Brain microvascular endothelial cell (primary cell): ENCODE data around the gene DRAP1.

Experiments
- DNase-seq: peaks from one replicate; pipeline ENCODE4 v3.0.0-alpha.2; 2020
- H3K27ac ChIP-seq: fragments of 250-450 bp; sonication (Bioruptor Pico); 2 replicates; pipeline ENCODE4 v1.5.1; 2020; ENCODE audit warnings: mild to moderate bottlenecking, moderate library complexity
- H3K27me3 ChIP-seq: fragments of 250-450 bp; sonication (Bioruptor Pico); replicated peaks from 2 replicates; pipeline ENCODE4 v1.5.1; 2020; ENCODE audit warnings: mild to moderate bottlenecking
- H3K36me3 ChIP-seq: fragments of 250-450 bp; sonication (Bioruptor Pico); replicated peaks from 2 replicates; pipeline ENCODE4 v1.5.1; 2020; ENCODE audit warnings: mild to moderate bottlenecking
- H3K4me3 ChIP-seq: 2 replicates; pipeline ENCODE4 v1.5.1; 2011; ENCODE audit warnings: low read depth, mild to moderate bottlenecking, control low read depth, low read length, moderate library complexity
- CTCF ChIP-seq: IDR thresholded peaks from 2 replicates; pipeline ENCODE4 v1.5.1; 2011; ENCODE audit warnings: low read depth, mild to moderate bottlenecking, moderate library complexity, low read length, control low read depth, inconsistent platforms; ENCODE audit errors: missing control alignments
- in situ Hi-C: cut with HindIII; loops from 2 replicates; pipeline ENCODE4 v1.10.0; 2017; ENCODE audit warnings: low sequenced_read_pairs, low pct_ligation_motif_present

The DRAP1 gene

DNA sequence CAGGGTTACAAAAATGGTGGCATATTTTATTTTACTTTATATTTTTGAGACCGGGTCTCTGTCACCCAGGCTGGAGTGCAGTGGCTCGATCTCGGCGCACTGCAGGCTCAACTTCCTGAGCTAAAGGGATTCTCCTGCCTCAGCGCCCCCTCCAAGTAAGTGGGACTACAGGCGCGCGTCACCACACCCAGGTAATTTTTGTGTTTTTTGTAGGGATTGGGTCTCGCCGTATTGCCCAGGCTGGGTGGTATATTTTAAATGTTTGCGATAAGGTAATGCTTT is 18.4 kb upstream of the DRAP1 start:
- in situ Hi-C loops, result no loop called here
- Histone ChIP-seq H3K27ac (peak overlapping the region; percentile 59), H3K27me3 (no peaks in the 10 kb centered on the region), H3K4me3 (no peak overlapping the region), H3K36me3 (peaks cover 19% of the 10 kb centered on the region)
- no peak for TF ChIP-seq CTCF
- DNase-seq, result no peak

DNA sequence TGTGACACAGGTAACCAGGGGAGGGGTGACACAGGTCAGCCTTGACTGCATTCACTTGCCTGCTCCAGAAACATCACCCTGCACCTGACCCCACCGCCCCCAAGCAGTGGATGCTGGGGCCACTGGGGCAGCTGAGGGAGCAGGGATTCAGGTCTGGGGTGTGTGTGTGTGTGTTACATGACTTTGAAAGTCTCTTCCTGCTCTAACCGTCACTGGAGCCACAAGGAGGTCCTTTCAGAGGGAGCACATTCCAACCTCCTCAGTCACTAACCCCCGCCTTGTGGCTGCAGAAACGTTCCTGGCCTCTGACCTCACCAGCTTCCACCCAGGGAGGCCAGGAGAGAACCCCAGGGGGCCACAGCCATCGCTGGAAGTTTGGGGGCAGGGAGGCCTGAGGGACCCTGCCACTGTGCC is 16.2 kb upstream of the DRAP1 start:
- peaks cover 4% of the 10 kb centered on the region for H3K36me3 ChIP-seq
- no peak for TF ChIP-seq CTCF
- H3K27me3 ChIP-seq, result no peaks in the 10 kb centered on the region
- peak overlapping the region; percentile 67 for H3K27ac ChIP-seq
- in situ Hi-C loops, result no loop called here
- DNase-seq, result peak; percentile 76
- no peak overlapping the region for H3K4me3 ChIP-seq

DNA sequence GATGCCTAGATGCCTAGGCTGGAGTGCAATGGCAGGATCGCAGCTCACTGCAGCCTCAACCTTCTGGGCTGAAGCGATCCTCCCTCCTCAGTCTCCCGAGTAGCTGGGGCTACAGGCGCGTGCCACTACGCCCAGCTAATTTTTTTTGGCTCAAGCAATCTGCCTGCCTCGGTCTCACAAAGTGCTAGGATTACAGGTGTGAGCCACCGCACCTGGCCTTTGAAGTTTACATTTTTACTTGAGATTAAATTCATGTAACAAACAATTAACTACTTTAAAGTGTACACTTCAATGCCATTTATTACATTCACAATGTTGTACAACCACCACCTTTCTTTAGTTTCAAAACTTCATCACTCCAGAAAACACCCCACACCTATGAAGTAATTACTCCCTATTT is 15.5 kb upstream of the DRAP1 start:
- H3K27me3 ChIP-seq, result no peaks in the 10 kb centered on the region
- H3K27ac ChIP-seq, result no peak overlapping the region
- H3K36me3 ChIP-seq, result peaks cover 2% of the 10 kb centered on the region
- TF ChIP-seq CTCF, result no peak
- no peak overlapping the region for H3K4me3 ChIP-seq
- no peak for DNase-seq
- in situ Hi-C loops, result no loop called here

- Histone ChIP-seq H3K4me3 (no peak overlapping the region), H3K27ac (no peak overlapping the region), H3K27me3 (no peaks in the 10 kb centered on the region), H3K36me3 (no peaks in the 10 kb centered on the region)
- DNase-seq, result no peak
- TF ChIP-seq CTCF, result no peak
- in situ Hi-C loops, result no loop called here
These were observed 12.6 kb upstream of the DRAP1 start for GRCh38 chr11:65906602-65907001.

- TF ChIP-seq CTCF, result no peak
- no peaks in the 10 kb centered on the region for H3K36me3 ChIP-seq
- H3K27me3 ChIP-seq, result no peaks in the 10 kb centered on the region
- DNase-seq, result no peak
- H3K27ac ChIP-seq, result no peak overlapping the region
- H3K4me3 ChIP-seq, result no peak overlapping the region
- in situ Hi-C loops, result no loop called here
These were observed 11.3 kb upstream of the DRAP1 start for GRCh38 chr11:65907878-65908277.

- peak; percentile 42 for TF ChIP-seq CTCF
- H3K4me3 ChIP-seq, result no peak overlapping the region
- no peaks in the 10 kb centered on the region for H3K27me3 ChIP-seq
- no peak for DNase-seq
- H3K27ac ChIP-seq, result peak overlapping the region; percentile 14
- no peaks in the 10 kb centered on the region for H3K36me3 ChIP-seq
- in situ Hi-C loops, result no loop called here
These were observed 7.3 kb upstream of the DRAP1 start for GRCh38 chr11:65911682-65912568.
